H1 (cell line): ENCODE measurements around the gene FRMPD4. TPM values are rescaled to one million over a fixed set of nuclear protein-coding genes. Genes with fewer than 3 reads are reported as not detected.

Experiments
- CTCF ChIA-PET: fragments of 300-600 bp; sonication (Branson Sonifier 250); formaldehyde crosslinking; loops from one replicate; lab custom pipeline; 2021; ENCODE audit not compliant: partially characterized antibody; lab: Charles Lee
- POLR2A ChIA-PET: fragments of 300-600 bp; sonication (Branson Sonifier 250); formaldehyde crosslinking; loops from one replicate; lab custom pipeline; 2021; ENCODE audit warnings: inconsistent platforms; ENCODE audit not compliant: partially characterized antibody; lab: Charles Lee
- DNase-seq, 2 experiments: peaks; one replicate each; pipeline versions ENCODE4 v3.0.0 to v3.0.0-alpha.2; 2010 to 2022; ENCODE audit warnings: low spot score in 2 of 2, low read depth in 1 of 2, mixed read lengths in 1 of 2
- FAIRE-seq: peaks from 2 replicates; lab custom pipeline; 2011; peaks lifted over from hg19 to GRCh38; lab: Jason Lieb, UNC
- H2AFZ ChIP-seq: 2 replicates; pipeline ENCODE4 v1.8.1; 2012; ENCODE audit warnings: low read length, inconsistent platforms
- H2AK5ac ChIP-seq: 2 replicates; pipeline ENCODE4 v1.6.1; 2013; ENCODE audit warnings: low read depth, low read length
- H2BK120ac ChIP-seq: replicated peaks from 2 replicates; pipeline ENCODE3; 2013; ENCODE audit warnings: low read depth, low read length, inconsistent platforms
- H2BK12ac ChIP-seq: 2 replicates; pipeline ENCODE4 v1.6.1; 2013; ENCODE audit warnings: low read depth, low read length
- H2BK15ac ChIP-seq: 2 replicates; pipeline ENCODE4 v1.6.1; 2013; ENCODE audit warnings: low read length
- H2BK20ac ChIP-seq: 2 replicates; pipeline ENCODE4 v1.6.1; 2013; ENCODE audit warnings: low read length
- H2BK5ac ChIP-seq: 2 replicates; pipeline ENCODE4 v1.6.1; 2013; ENCODE audit warnings: low read depth, low read length
- H3K14ac ChIP-seq: 2 replicates; pipeline ENCODE4 v1.6.1; 2013; ENCODE audit warnings: inconsistent platforms; ENCODE audit not compliant: insufficient read length
- H3K18ac ChIP-seq: 2 replicates; pipeline ENCODE4 v1.6.1; 2013; ENCODE audit warnings: low read length; ENCODE audit errors: extremely low read depth
- H3K23ac ChIP-seq: 2 replicates; pipeline ENCODE4 v1.6.1; 2013; ENCODE audit warnings: inconsistent platforms; ENCODE audit not compliant: insufficient read length
- H3K23me2 ChIP-seq: 2 replicates; pipeline ENCODE4 v1.6.1; 2013; ENCODE audit warnings: low read depth, low read length
- H3K27ac ChIP-seq: 2 replicates; pipeline ENCODE4 v1.6.1; 2011; ENCODE audit warnings: low read depth, low read length, inconsistent platforms
- H3K27me3 ChIP-seq, 4 experiments: replicated peaks in 1 of 4; 1 replicate in 1 of 4; 2 replicates in 3 of 4; pipeline versions ENCODE4 v1.6.1 to v1.8.1; 2011 to 2013; ENCODE audit warnings: low read length in 3 of 4, mild to moderate bottlenecking in 3 of 4, inconsistent platforms in 2 of 4, mixed read lengths in 2 of 4, moderate library complexity in 1 of 4; ENCODE audit not compliant: control insufficient read depth in 3 of 4, insufficient read depth in 3 of 4; ENCODE audit errors: extremely low read depth in 1 of 4
- H3K36me3 ChIP-seq, 4 experiments: 2 replicates each; pipeline versions ENCODE4 v1.6.1 to v1.8.1; 2011 to 2013; ENCODE audit warnings: mild to moderate bottlenecking in 4 of 4, low read length in 3 of 4, moderate library complexity in 2 of 4, control low read depth in 1 of 4, inconsistent platforms in 1 of 4; ENCODE audit not compliant: insufficient read depth in 4 of 4, control insufficient read depth in 2 of 4
- H3K4ac ChIP-seq: replicated peaks from 2 replicates; pipeline ENCODE3; 2013; ENCODE audit warnings: low read length, low read depth, mixed read lengths, inconsistent platforms; ENCODE audit not compliant: insufficient read length
- H3K4me1 ChIP-seq, 4 experiments: replicated peaks in 1 of 4; 1 replicate in 1 of 4; 2 replicates in 3 of 4; pipeline versions ENCODE4 v1.6.1 to v1.8.1; 2011 to 2013; ENCODE audit warnings: low read length in 3 of 4, inconsistent platforms in 2 of 4, mixed read lengths in 1 of 4; ENCODE audit not compliant: insufficient read depth in 4 of 4, control insufficient read depth in 3 of 4
- H3K4me2 ChIP-seq, 2 experiments: 2 replicates each; pipeline versions ENCODE4 v1.6.1 to v1.8.1; 2011 to 2013; ENCODE audit warnings: low read depth in 2 of 2, low read length in 2 of 2, control low read depth in 1 of 2, inconsistent platforms in 1 of 2, mild to moderate bottlenecking in 1 of 2; ENCODE audit not compliant: insufficient read depth in 1 of 2
- H3K4me3 ChIP-seq, 4 experiments: fragments of 200-600, 300-600 bp in 1 of 4; sonication (generic), shearing (Covaris generic), sonication (Bioruptor Twin) in 1 of 4; 2 replicates each; pipeline versions ENCODE4 v1.5.1 to v1.8.1; 2011 to 2016; ENCODE audit warnings: low read length in 4 of 4, low read depth in 3 of 4, control low read depth in 2 of 4, inconsistent platforms in 2 of 4, mild to moderate bottlenecking in 2 of 4, mixed read lengths in 1 of 4, moderate library complexity in 1 of 4; ENCODE audit not compliant: insufficient read depth in 2 of 4; ENCODE audit errors: extremely low read depth in 1 of 4
- H3K56ac ChIP-seq: replicated peaks from 2 replicates; pipeline ENCODE3; 2013; ENCODE audit warnings: low read depth, mild to moderate bottlenecking, mixed read lengths, low read length, inconsistent platforms; ENCODE audit not compliant: insufficient read length
- H3K79me1 ChIP-seq: 2 replicates; pipeline ENCODE4 v1.6.1; 2013; ENCODE audit warnings: low read depth, low read length, control low read depth
- H3K79me2 ChIP-seq, 2 experiments: 2 replicates each; pipeline versions ENCODE4 v1.6.1 to v1.8.1; 2012 to 2013; ENCODE audit warnings: low read length in 2 of 2, mild to moderate bottlenecking in 2 of 2, inconsistent platforms in 1 of 2; ENCODE audit not compliant: insufficient read depth in 2 of 2, control insufficient read depth in 1 of 2
- H3K9ac ChIP-seq, 4 experiments: replicated peaks in 1 of 4; 1 replicate in 1 of 4; 2 replicates in 3 of 4; pipeline versions ENCODE4 v1.6.1 to v1.8.1; 2011 to 2013; ENCODE audit warnings: low read depth in 3 of 4, low read length in 3 of 4, control low read depth in 2 of 4, mild to moderate bottlenecking in 2 of 4, moderate library complexity in 2 of 4, inconsistent platforms in 1 of 4; ENCODE audit errors: extremely low read depth in 1 of 4
- H3K9me3 ChIP-seq, 2 experiments: 2 replicates each; pipeline versions ENCODE4 v1.6.1 to v1.8.1; 2012 to 2013; ENCODE audit warnings: mild to moderate bottlenecking in 2 of 2, moderate library complexity in 2 of 2, control low read depth in 1 of 2, inconsistent platforms in 1 of 2, low read depth in 1 of 2, low read length in 1 of 2, mixed read lengths in 1 of 2; ENCODE audit not compliant: insufficient read depth in 2 of 2
- H4K20me1 ChIP-seq, 2 experiments: replicated peaks in 1 of 2; 2 replicates each; pipeline versions ENCODE3 to v1.8.1; 2011 to 2013; ENCODE audit warnings: inconsistent platforms in 2 of 2, low read length in 2 of 2, mild to moderate bottlenecking in 1 of 2; ENCODE audit not compliant: insufficient read depth in 2 of 2, control insufficient read depth in 1 of 2
- H4K5ac ChIP-seq: 2 replicates; pipeline ENCODE4 v1.6.1; 2013; ENCODE audit warnings: low read length, low read depth, mixed read lengths, inconsistent platforms; ENCODE audit not compliant: insufficient read length
- H4K8ac ChIP-seq: 2 replicates; pipeline ENCODE4 v1.8.0; 2013; ENCODE audit warnings: mild to moderate bottlenecking, moderate library complexity, low read length, inconsistent platforms; ENCODE audit not compliant: insufficient read depth; ENCODE audit errors: extremely low read depth
- H4K91ac ChIP-seq: replicated peaks from 2 replicates; pipeline ENCODE3; 2013; ENCODE audit warnings: low read length, mixed read lengths, inconsistent platforms; ENCODE audit not compliant: insufficient read length
- CTBP2 ChIP-seq: IDR thresholded peaks from 2 replicates; pipeline ENCODE4 v1.7.0; 2011; ENCODE audit warnings: borderline replicate concordance, mild to moderate bottlenecking, moderate library complexity, mixed read lengths, low read length; ENCODE audit not compliant: insufficient read depth, insufficient read length
- EGR1 ChIP-seq: IDR thresholded peaks from 2 replicates; pipeline ENCODE4 v1.6.1; 2011; ENCODE audit warnings: low read depth, low read length, borderline replicate concordance
- KDM1A ChIP-seq: fragments of 200-600, 300-600 bp; sonication (generic); IDR thresholded peaks from 2 replicates; pipeline ENCODE4 v1.7.1; 2016; ENCODE audit warnings: mild to moderate bottlenecking, low read length, borderline replicate concordance
- KDM4A ChIP-seq: IDR thresholded peaks from one replicate; pipeline ENCODE4 v1.7.1; 2012; ENCODE audit warnings: low read depth, mild to moderate bottlenecking, moderate library complexity, low read length, inconsistent platforms; ENCODE audit not compliant: severe bottlenecking
- MAFK ChIP-seq: IDR thresholded peaks from 2 replicates; pipeline ENCODE4 v1.6.1; 2012; ENCODE audit warnings: low read depth, mild to moderate bottlenecking, improper control_type of control experiment, low read length
- PHF8 ChIP-seq: fragments of 200-600 bp; sonication (generic); conservative IDR thresholded peaks from 2 replicates; pipeline ENCODE4 v1.7.1; 2012; ENCODE audit warnings: low read depth, mild to moderate bottlenecking, inconsistent platforms, low read length, moderate library complexity
- RXRA ChIP-seq: IDR thresholded peaks from 2 replicates; pipeline ENCODE4 v1.6.1; 2011; ENCODE audit warnings: low read depth, mild to moderate bottlenecking, low read length, moderate library complexity; ENCODE audit not compliant: insufficient read depth
- SP4 ChIP-seq: IDR thresholded peaks from 2 replicates; pipeline ENCODE4 v1.6.1; 2012; ENCODE audit warnings: low read length, inconsistent platforms
- WGBS, 2 experiments: shearing (Covaris generic) in 1 of 2; methylation state at CpG; one replicate each; pipeline versions ENCODE4 v1.1.6 to v1.1.7; 2013 to 2015; ENCODE audit warnings: low lambda C conversion rate in 2 of 2, mixed read lengths in 2 of 2, inconsistent platforms in 1 of 2, low coverage in 1 of 2, missing lambda C conversion rate in 1 of 2; ENCODE audit not compliant: insufficient replicate concordance in 2 of 2, insufficient coverage in 1 of 2, insufficient read length in 1 of 2; ENCODE audit errors: extremely low coverage in 1 of 2, missing lambda C conversion rate in 1 of 2; 5-methylcytosine and 5-hydroxymethylcytosine counted together
- polyA plus RNA-seq, 7 experiments: library from polyadenylated mRNA; depleted of rRNA in 3 of 7; stranded (reverse) in 5 of 7; unstranded in 2 of 7; fragments of >200 nt in 5 of 7; fragments of 200-250 nt in 2 of 7; gene quantifications; 1 replicate in 5 of 7; 2 replicates in 1 of 7; 4 replicates in 1 of 7; pipeline versions ENCODE4 v1.2.1 to v1.2.3, GENCODE V29; 2011 to 2013; ENCODE audit warnings: missing spikeins in 2 of 7, mixed read lengths in 2 of 7
- total RNA-seq: library from RNA; stranded (reverse); fragmentation: NEBNext Ultra II Directional; extraction: Animal tissue kit (Norgen Biotek cat#: 25700); gene quantifications from 2 replicates; pipeline ENCODE4 v1.2.1, GENCODE V29; 2021

The FRMPD4 gene
- total and polyA plus RNA-seq, 2 of the 8 experiments (the other 6 are each of a cell fraction or from before 2014, with no cell fraction given): 0.02 to 0.37 TPM

- FAIRE-seq (no peak), DNase-seq (no peak)
- Histone ChIP-seq H4K20me1 (no peaks in the 10 kb centered on the region), H2BK15ac (no peak overlapping the region), H2BK12ac (no peak overlapping the region), H3K9ac (no peak overlapping the region), H3K14ac (no peak overlapping the region), H2AFZ (no peak overlapping the region), H3K4me2 (no peak overlapping the region), H3K4ac (no peak overlapping the region), H3K18ac (no peak overlapping the region), H3K79me2 (no peaks in the 10 kb centered on the region), H3K56ac (no peak overlapping the region), H3K9me3 (no peaks in the 10 kb centered on the region), H3K27ac (no peak overlapping the region), H3K23me2 (no peaks in the 10 kb centered on the region), H3K4me3 (no peak overlapping the region), H2BK120ac (no peak overlapping the region), H4K8ac (no peak overlapping the region), H3K79me1 (no peaks in the 10 kb centered on the region), H3K4me1 (peaks cover 0 to 3% (median 1%) of the 10 kb centered on the region in 4 experiments; a peak in 2 of 7 replicates), H3K27me3 (no peaks in the 10 kb centered on the region), H3K23ac (no peak overlapping the region), H2AK5ac (no peak overlapping the region), H4K5ac (no peak overlapping the region), H3K36me3 (no peaks in the 10 kb centered on the region), H4K91ac (no peak overlapping the region), H2BK20ac (no peak overlapping the region), H2BK5ac (no peak overlapping the region)
- ChIA-PET POLR2A (no interaction called here), CTCF (no interaction called here)
- TF ChIP-seq PHF8: no peak
- TF ChIP-seq KDM1A: no peak
- no peak for TF ChIP-seq EGR1
- no peak for TF ChIP-seq MAFK
- TF ChIP-seq CTBP2: no peak
- no peak for TF ChIP-seq RXRA
- no peak for TF ChIP-seq KDM4A
- TF ChIP-seq SP4: no peak
- WGBS, 2 experiments: 70% methylated on average over 3 of the region's 3 CpGs; no CpG with 5 or more reads in 1 of the 2 experiments
Measured at GRCh38 chrX:12441381-12442128, 303.3 kb downstream of the FRMPD4 start.
